ENCODE measurements around the gene STX8.
"Not testable (repeated sequence)": the region's sequence is repeated elsewhere in the genome, so short reads cannot be mapped to it uniquely, and the experiment has no call there.

The STX8 gene

GRCh38 chr17:9403257-9403656 is 172.4 kb downstream of the STX8 start:
- H3K9ac ChIP-seq (ENCODE audit: low read depth, low read length): no peak overlapping the region
- no peaks in the 10 kb centered on the region for H3K9me3 ChIP-seq (ENCODE audit: control insufficient read depth, insufficient read depth, low read length)
- no peaks in the 10 kb centered on the region for H3K36me3 ChIP-seq (ENCODE audit: insufficient read depth, low read length)
- no peaks in the 10 kb centered on the region; the same call in 1 of the 2 replicates for H3K4me1 ChIP-seq (ENCODE audit: insufficient read depth, low read length)

DNA sequence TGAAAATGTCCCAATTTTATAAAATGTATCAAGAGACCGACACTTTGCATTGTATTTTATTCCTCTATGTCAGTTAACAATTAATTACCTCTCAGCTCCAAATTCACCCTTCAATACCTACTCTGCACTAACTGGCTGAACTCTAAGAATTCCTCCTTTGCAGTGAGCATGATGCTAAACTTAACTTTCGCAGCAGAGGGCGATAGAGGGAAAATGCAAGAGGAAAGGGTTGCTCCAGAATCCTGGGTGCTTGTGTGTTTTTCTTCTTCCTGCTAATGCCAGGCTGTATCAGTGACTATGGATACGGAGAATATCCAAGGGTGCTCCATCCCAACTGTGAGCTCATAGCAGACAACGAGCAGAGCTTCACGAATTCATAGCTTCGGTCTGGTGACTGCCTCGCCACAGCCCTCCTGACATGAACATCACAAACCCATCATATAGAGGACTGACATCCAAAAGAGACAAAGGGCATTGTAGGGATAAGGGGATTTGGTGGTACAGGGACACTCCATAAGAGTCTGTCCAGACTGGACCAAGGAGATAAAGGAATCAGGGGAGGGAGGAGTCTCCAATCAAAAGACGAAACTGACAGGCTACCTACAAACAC is 172.9 kb downstream of the STX8 start:
- no peaks in the 10 kb centered on the region; the same call in 1 of the 2 replicates for H3K4me1 ChIP-seq (ENCODE audit: insufficient read depth, low read length)
- no peaks in the 10 kb centered on the region for H3K9me3 ChIP-seq (ENCODE audit: control insufficient read depth, insufficient read depth, low read length)
- H3K36me3 ChIP-seq (ENCODE audit: insufficient read depth, low read length): no peaks in the 10 kb centered on the region
- no peak overlapping the region for H3K9ac ChIP-seq (ENCODE audit: low read depth, low read length)

- H3K36me3 ChIP-seq (ENCODE audit: insufficient read depth, low read length): no peaks in the 10 kb centered on the region
- no peaks in the 10 kb centered on the region; the same call in 1 of the 2 replicates for H3K4me1 ChIP-seq (ENCODE audit: insufficient read depth, low read length)
- H3K9ac ChIP-seq (ENCODE audit: low read depth, low read length): no peak overlapping the region
- H3K9me3 ChIP-seq (ENCODE audit: control insufficient read depth, insufficient read depth, low read length): no peaks in the 10 kb centered on the region
Measured at GRCh38 chr17:9401434-9401833, 174.2 kb downstream of the STX8 start.

GRCh38 chr17:9389111-9389527 is 186.5 kb downstream of the STX8 start:
- no peaks in the 10 kb centered on the region for H3K4me1 ChIP-seq (ENCODE audit: insufficient read depth, low read length)
- no peak overlapping the region for H3K9ac ChIP-seq (ENCODE audit: low read depth, low read length)
- peaks cover 6% of the 10 kb centered on the region; the same call in 1 of the 2 replicates for H3K9me3 ChIP-seq (ENCODE audit: control insufficient read depth, insufficient read depth, low read length)
- no peaks in the 10 kb centered on the region for H3K36me3 ChIP-seq (ENCODE audit: insufficient read depth, low read length)

DNA sequence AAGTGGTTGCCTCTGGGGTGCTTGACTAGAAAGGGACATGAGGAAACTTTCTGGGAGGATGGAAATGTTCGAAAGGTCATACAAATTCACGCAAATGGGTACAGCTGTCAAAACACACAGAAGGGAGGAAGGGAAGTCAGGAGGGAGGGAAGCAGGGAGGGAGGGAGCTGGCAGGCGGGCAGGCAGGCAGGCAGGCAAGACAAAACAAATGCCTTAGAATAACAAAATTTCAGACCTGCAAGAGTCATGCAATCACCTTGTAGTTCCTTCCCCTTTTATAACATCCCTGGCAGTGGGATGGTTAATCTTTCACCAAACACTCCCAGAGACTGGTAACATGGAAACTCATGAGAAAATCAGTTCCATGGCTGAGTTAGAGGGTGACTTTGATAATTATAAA is 189.2 kb downstream of the STX8 start:
- Histone ChIP-seq H3K9ac (ENCODE audit: low read depth, low read length) (no peak overlapping the region), H3K9me3 (ENCODE audit: control insufficient read depth, insufficient read depth, low read length) (no peaks in the 10 kb centered on the region), H3K4me1 (ENCODE audit: insufficient read depth, low read length) (no peaks in the 10 kb centered on the region), H3K36me3 (ENCODE audit: insufficient read depth, low read length) (no peaks in the 10 kb centered on the region)

DNA sequence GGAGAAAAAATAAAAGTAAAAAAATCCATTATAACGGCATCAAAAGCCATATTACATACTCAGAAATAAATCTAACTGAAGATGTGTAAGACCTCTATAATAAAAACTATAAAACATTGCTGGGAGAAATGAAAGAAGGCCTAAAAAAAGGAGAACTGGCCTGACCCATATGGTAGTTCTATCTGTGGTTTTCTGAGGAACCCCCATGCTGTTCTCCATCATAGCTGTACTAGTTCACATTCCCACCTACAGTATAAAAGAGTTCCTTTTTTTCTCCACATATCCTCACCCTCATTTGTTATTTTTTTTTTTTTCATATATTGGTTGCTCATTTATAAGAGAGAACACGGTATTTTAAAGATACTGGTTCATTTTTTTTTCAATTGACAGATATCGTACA is 191.8 kb downstream of the STX8 start:
- Histone ChIP-seq H3K9ac (ENCODE audit: low read depth, low read length) (no peak overlapping the region), H3K36me3 (ENCODE audit: insufficient read depth, low read length) (no peaks in the 10 kb centered on the region), H3K4me1 (ENCODE audit: insufficient read depth, low read length) (no peaks in the 10 kb centered on the region), H3K9me3 (ENCODE audit: control insufficient read depth, insufficient read depth, low read length) (no peaks in the 10 kb centered on the region)

GRCh38 chr17:9382626-9383025 is 193.0 kb downstream of the STX8 start:
- no peaks in the 10 kb centered on the region for H3K9me3 ChIP-seq (ENCODE audit: control insufficient read depth, insufficient read depth, low read length)

DNA sequence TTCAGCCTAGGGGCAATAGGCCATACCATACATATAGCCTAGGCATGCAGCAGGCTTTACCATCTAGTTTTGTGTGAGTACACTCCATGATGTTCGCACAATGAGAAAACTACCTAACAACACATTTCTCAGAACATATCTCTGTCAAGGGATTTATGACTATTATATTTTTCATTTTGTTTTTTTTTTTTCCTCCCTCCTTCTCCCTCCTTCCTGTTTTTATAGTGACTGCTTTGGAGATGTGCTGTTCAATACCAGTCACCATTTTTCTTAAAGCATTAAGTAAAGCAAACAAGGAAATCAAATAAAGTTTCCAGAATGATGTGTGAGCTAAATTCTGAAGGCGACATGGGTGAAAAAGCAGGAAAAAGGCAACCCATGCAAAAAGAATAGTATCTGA is 194.6 kb downstream of the STX8 start:
- Histone ChIP-seq H3K36me3 (ENCODE audit: insufficient read depth, low read length) (no peaks in the 10 kb centered on the region), H3K9ac (ENCODE audit: low read depth, low read length) (no peak overlapping the region), H3K4me1 (ENCODE audit: insufficient read depth, low read length) (no peaks in the 10 kb centered on the region), H3K9me3 (ENCODE audit: control insufficient read depth, insufficient read depth, low read length) (no peaks in the 10 kb centered on the region)

More at GRCh38 chr17:9382626-9383025, 193.0 kb downstream of the STX8 start:
- Histone ChIP-seq H3K9ac (ENCODE audit: low read depth, low read length) (no peak overlapping the region), H3K36me3 (ENCODE audit: insufficient read depth, low read length) (no peaks in the 10 kb centered on the region), H3K4me1 (ENCODE audit: insufficient read depth, low read length) (no peaks in the 10 kb centered on the region)

GRCh38 chr17:9380361-9380760 is 195.3 kb downstream of the STX8 start:
- Histone ChIP-seq H3K36me3 (ENCODE audit: insufficient read depth, low read length) (no peaks in the 10 kb centered on the region), H3K9me3 (ENCODE audit: control insufficient read depth, insufficient read depth, low read length) (no peaks in the 10 kb centered on the region), H3K4me1 (ENCODE audit: insufficient read depth, low read length) (no peaks in the 10 kb centered on the region), H3K9ac (ENCODE audit: low read depth, low read length) (no peak overlapping the region)

DNA sequence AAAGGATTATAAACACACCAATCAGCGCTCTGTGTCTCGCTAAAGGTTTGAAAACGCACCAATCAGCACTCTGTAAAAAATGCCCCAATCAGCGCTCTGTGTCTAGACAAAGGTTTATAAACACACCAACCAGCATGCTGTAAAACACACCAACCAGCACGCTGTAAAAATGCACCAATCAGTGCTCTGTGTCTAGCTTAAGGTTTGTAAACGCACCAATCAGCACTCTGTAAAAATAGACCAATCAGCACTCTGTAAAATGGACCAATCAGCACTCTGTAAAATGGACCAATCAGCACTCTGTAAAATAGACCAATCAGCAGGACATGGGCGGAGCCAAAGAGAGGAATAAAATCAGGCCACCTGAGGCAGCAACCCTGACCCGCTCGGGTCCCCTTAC is 199.4 kb downstream of the STX8 start:
- H3K9me3 ChIP-seq (ENCODE audit: control insufficient read depth, insufficient read depth, low read length); H3K9ac ChIP-seq (ENCODE audit: low read depth, low read length); H3K4me1 ChIP-seq (ENCODE audit: insufficient read depth, low read length); H3K36me3 ChIP-seq (ENCODE audit: insufficient read depth, low read length): not testable (repeated sequence)

DNA sequence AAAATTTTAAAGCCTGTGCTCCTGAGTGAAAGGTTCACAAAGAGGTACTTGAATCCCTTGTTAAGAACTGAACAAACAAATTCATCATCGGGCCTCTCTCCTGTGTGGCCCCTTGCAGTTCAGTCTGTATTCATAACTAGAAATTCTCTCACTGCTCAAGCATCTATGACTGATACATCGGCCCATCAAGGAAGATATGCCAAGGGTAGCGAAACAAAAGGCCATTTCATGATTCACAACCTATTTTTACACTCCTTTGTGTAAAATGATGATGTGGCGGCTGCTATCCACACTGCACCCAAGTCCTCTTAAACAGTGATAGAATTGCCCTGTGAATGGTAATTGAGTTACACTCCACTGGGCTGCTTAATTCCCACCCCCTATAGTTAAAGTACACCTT is 204.6 kb downstream of the STX8 start:
- peaks cover 14% of the 10 kb centered on the region for H3K4me1 ChIP-seq (ENCODE audit: insufficient read depth, low read length)
- no peaks in the 10 kb centered on the region for H3K9me3 ChIP-seq (ENCODE audit: control insufficient read depth, insufficient read depth, low read length)
- H3K9ac ChIP-seq (ENCODE audit: low read depth, low read length): no peak overlapping the region
- no peaks in the 10 kb centered on the region for H3K36me3 ChIP-seq (ENCODE audit: insufficient read depth, low read length)

- H3K9me3 ChIP-seq (ENCODE audit: control insufficient read depth, insufficient read depth, low read length): no peaks in the 10 kb centered on the region
- H3K36me3 ChIP-seq (ENCODE audit: insufficient read depth, low read length): no peaks in the 10 kb centered on the region
- H3K9ac ChIP-seq (ENCODE audit: low read depth, low read length): no peak overlapping the region
Measured at GRCh38 chr17:9370467-9370866, 205.2 kb downstream of the STX8 start.

GRCh38 chr17:9368631-9369030 is 207.0 kb downstream of the STX8 start:
- H3K36me3 ChIP-seq (ENCODE audit: insufficient read depth, low read length): no peaks in the 10 kb centered on the region
- no peak overlapping the region for H3K9ac ChIP-seq (ENCODE audit: low read depth, low read length)
- no peaks in the 10 kb centered on the region for H3K9me3 ChIP-seq (ENCODE audit: control insufficient read depth, insufficient read depth, low read length)
- H3K4me1 ChIP-seq (ENCODE audit: insufficient read depth, low read length): peaks cover 14% of the 10 kb centered on the region

More at GRCh38 chr17:9370467-9370866, 205.2 kb downstream of the STX8 start:
- peaks cover 14% of the 10 kb centered on the region for H3K4me1 ChIP-seq (ENCODE audit: insufficient read depth, low read length)

DNA sequence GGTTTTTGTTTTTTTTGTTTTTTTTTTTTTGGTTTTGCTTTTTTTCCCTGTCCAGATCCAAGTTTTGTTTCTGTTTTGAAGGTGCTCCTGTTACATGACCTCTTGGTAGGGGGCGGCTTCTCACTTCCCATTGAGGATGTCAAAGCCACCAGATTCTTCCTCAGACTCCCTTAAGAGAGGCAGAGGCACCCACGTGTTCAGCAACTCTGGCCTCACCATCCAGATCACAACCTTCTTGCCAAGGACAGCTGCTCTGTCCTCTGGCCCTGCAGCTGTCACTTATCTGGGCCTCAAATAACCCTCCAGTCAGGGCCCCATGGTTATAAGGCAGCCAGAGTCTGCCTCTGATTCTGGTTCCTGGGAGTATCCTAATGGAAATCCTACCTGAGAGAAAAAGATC is 208.5 kb downstream of the STX8 start:
- Histone ChIP-seq H3K9me3 (ENCODE audit: control insufficient read depth, insufficient read depth, low read length) (no peaks in the 10 kb centered on the region), H3K4me1 (ENCODE audit: insufficient read depth, low read length) (peaks cover 14% of the 10 kb centered on the region), H3K36me3 (ENCODE audit: insufficient read depth, low read length) (no peaks in the 10 kb centered on the region), H3K9ac (ENCODE audit: low read depth, low read length) (no peak overlapping the region)

DNA sequence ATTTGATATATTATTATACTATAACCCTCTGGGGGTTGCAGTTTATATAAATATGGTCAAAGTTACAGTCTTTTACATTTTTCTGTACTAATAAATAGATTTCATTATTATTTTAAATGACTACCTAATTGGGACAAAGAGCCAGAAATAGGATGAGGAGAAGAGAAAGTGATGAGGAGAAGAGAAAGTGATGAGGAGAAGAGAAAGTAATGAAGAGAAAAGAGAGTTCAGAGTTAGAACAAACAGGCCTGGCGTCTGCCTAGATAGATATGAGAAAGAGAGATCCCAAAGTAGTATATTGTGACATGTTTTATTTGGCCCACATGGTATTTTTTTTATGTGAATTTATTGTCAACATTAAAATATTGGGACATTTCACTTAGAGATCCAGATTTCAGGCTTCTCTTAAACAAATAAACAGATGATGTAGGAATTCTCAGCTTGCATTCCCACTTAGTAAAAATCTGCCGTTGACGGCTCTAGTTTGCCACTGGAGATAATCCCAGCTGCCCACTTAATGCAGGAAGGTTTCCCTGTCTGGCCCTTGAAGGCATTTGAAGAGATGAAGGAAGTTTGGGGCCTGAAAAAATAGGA is 210.7 kb downstream of the STX8 start:
- Histone ChIP-seq H3K9ac (ENCODE audit: low read depth, low read length) (no peak overlapping the region), H3K36me3 (ENCODE audit: insufficient read depth, low read length) (no peaks in the 10 kb centered on the region), H3K4me1 (ENCODE audit: insufficient read depth, low read length) (peaks cover 4% of the 10 kb centered on the region; the same call in 1 of the 2 replicates), H3K9me3 (ENCODE audit: control insufficient read depth, insufficient read depth, low read length) (no peaks in the 10 kb centered on the region)

Data from ES-I3 (cell line).